ENCODE data around the gene ZNF275.

GRCh38 chrX:153297376-153297775, 36.6 kb upstream of the ZNF275 start:
- no peak for TF ChIP-seq CTCF (IDR thresholded peaks at IDR 0.05 in 2 of 3, conservative IDR thresholded peaks at IDR 0.05 in 1 of 3; ENCODE audit: borderline replicate concordance in 1 of 3, insufficient read depth in 1 of 3, low read depth in 2 of 3, low read length in 2 of 3)
- TF ChIP-seq EZH2 (IDR thresholded peaks at IDR 0.05): no peak
- no peak for TF ChIP-seq POLR2A (IDR thresholded peaks at IDR 0.05; ENCODE audit: borderline replicate concordance, extremely low read depth, insufficient read depth, insufficient read length)
- TF ChIP-seq RAD21 (IDR thresholded peaks at IDR 0.05; ENCODE audit: low read depth): no peak
- no peak for TF ChIP-seq ZBTB33 (IDR thresholded peaks at IDR 0.05; ENCODE audit: extremely low read depth, insufficient replicate concordance, low read length)
- no peak for TF ChIP-seq CEBPB (IDR thresholded peaks at IDR 0.05; ENCODE audit: low read depth)
- TF ChIP-seq EZH2phosphoT487 (IDR thresholded peaks at IDR 0.05; ENCODE audit: borderline replicate concordance): no peak
- TF ChIP-seq POLR2AphosphoS5 (IDR thresholded peaks at IDR 0.05; ENCODE audit: low read depth, low read length): no peak
- TF ChIP-seq EGR1 (IDR thresholded peaks at IDR 0.05; ENCODE audit: low read depth): no peak
- TF ChIP-seq MAX (IDR thresholded peaks at IDR 0.05): no peak
- TF ChIP-seq SP1 (IDR thresholded peaks at IDR 0.05; ENCODE audit: low read depth): no peak
- no peak for TF ChIP-seq ATF3 (IDR thresholded peaks at IDR 0.05)
- TF ChIP-seq ELF1 (IDR thresholded peaks at IDR 0.05; ENCODE audit: borderline replicate concordance, low read depth): no peak
- no peak for TF ChIP-seq REST (IDR thresholded peaks at IDR 0.05; ENCODE audit: low read depth)

Data from HCT116 (cell line).